ENCODE data around the gene ENDOV.

The ENDOV gene

GRCh38 chr17:80452173-80452915 is 37.4 kb downstream of the ENDOV start:
- no peak for DNase-seq

- no peak for DNase-seq
Measured at GRCh38 chr17:80453126-80453997, 38.4 kb downstream of the ENDOV start.

GRCh38 chr17:80453998-80454556 is 39.1 kb downstream of the ENDOV start:
- DNase-seq = no peak

GRCh38 chr17:80454557-80455335 is 39.8 kb downstream of the ENDOV start:
- peak; percentile 96 for DNase-seq

GRCh38 chr17:80455336-80455710 is 40.4 kb downstream of the ENDOV start:
- DNase-seq = peak; percentile 54

- no peak for DNase-seq
Measured at GRCh38 chr17:80455784-80456183, 40.8 kb downstream of the ENDOV start.

GRCh38 chr17:80456465-80457235 is 41.7 kb downstream of the ENDOV start:
- DNase-seq = no peak

GRCh38 chr17:80457236-80457856 is 42.4 kb downstream of the ENDOV start:
- no peak for DNase-seq

GRCh38 chr17:80458016-80458415 is 43.0 kb downstream of the ENDOV start:
- no peak for DNase-seq

- no peak for DNase-seq
Measured at GRCh38 chr17:80459234-80459633, 44.3 kb downstream of the ENDOV start.

- no peak for DNase-seq
Measured at GRCh38 chr17:80460429-80460834, 45.5 kb downstream of the ENDOV start.

GRCh38 chr17:80461528-80462160 is 46.7 kb downstream of the ENDOV start:
- DNase-seq = no peak

GRCh38 chr17:80463784-80464400 is 48.9 kb downstream of the ENDOV start:
- DNase-seq = no peak

GRCh38 chr17:80464486-80464885 is 49.5 kb downstream of the ENDOV start:
- DNase-seq = no peak

GRCh38 chr17:80465327-80465974 is 50.5 kb downstream of the ENDOV start:
- DNase-seq = no peak

GRCh38 chr17:80466188-80466705 is 51.3 kb downstream of the ENDOV start:
- DNase-seq = no peak

GRCh38 chr17:80468242-80468641 is 53.3 kb downstream of the ENDOV start:
- DNase-seq = no peak

- no peak for DNase-seq
Measured at GRCh38 chr17:80468781-80469493, 54.0 kb downstream of the ENDOV start.

- no peak for DNase-seq
Measured at GRCh38 chr17:80469667-80470066, 54.7 kb downstream of the ENDOV start.

Data from CD4-positive, alpha-beta T cell treated with Interleukin-12 subunit alpha and Interleukin-12 subunit beta, for 1 hour (primary cell).